Activated CD8-positive, alpha-beta T cell treated with anti-CD3 and anti-CD28 coated beads for 36 hours (primary cell): Measurements from ENCODE around the gene SYT2. TPM values are rescaled to one million over a fixed set of nuclear protein-coding genes. Genes with fewer than 3 reads are reported as not detected.
A peak's percentile ranks its signal among the peaks of the same experiment; 100 is the strongest.
"Not testable (repeated sequence)": the region's sequence is repeated elsewhere in the genome, so short reads cannot be mapped to it uniquely, and the experiment has no call there.

ENCODE experiments used
- ATAC-seq: fragments of 200-7000 bp; cut with Tn5 transposase; one replicate; pipeline ENCODE4 v1.10.0; 2021; ENCODE audit warnings: mild to moderate bottlenecking, moderate library complexity
- CTCF ChIA-PET: fragments of 350-600 bp; sonication (Branson Sonifier 250); formaldehyde crosslinking; loops from one replicate; lab custom pipeline; 2021; ENCODE audit warnings: antibody characterized with exemption; lab: Charles Lee
- POLR2A ChIA-PET: fragments of 350-600 bp; sonication (Branson Sonifier 250); formaldehyde crosslinking; loops from one replicate; lab custom pipeline; 2021; ENCODE audit warnings: antibody characterized with exemption; lab: Charles Lee
- DNase-seq: peaks from one replicate; pipeline ENCODE4 v3.0.0-alpha.2; 2020
- H3K27ac Mint-ChIP-seq: one replicate; pipeline ENCODE4 v1.8.0; 2021; ENCODE audit warnings: mild to moderate bottlenecking, mixed read lengths
- H3K27me3 Mint-ChIP-seq: one replicate; pipeline ENCODE4 v1.8.0; 2021; ENCODE audit warnings: mixed read lengths
- H3K36me3 Mint-ChIP-seq: one replicate; pipeline ENCODE4 v1.8.0; 2021; ENCODE audit warnings: low read depth, mixed read lengths
- H3K4me1 Mint-ChIP-seq: one replicate; pipeline ENCODE4 v1.8.0; 2021; ENCODE audit warnings: low read depth, mixed read lengths
- H3K4me3 Mint-ChIP-seq: one replicate; pipeline ENCODE4 v1.8.0; 2021; ENCODE audit warnings: mild to moderate bottlenecking, moderate library complexity, mixed read lengths
- H3K9me3 Mint-ChIP-seq: one replicate; pipeline ENCODE4 v1.8.0; 2021; ENCODE audit warnings: mixed read lengths
- intact Hi-C: fragments of 100-400 bp; cut with micrococcal nuclease; formaldehyde crosslinking; loops from one replicate; pipeline ENCODE4 v1.10.0; 2022
- total RNA-seq, 2 experiments: library from RNA; stranded (reverse); gene quantifications; one replicate each; pipeline ENCODE4 v1.2.3, GENCODE V29; 2021
- TF ChIP-seq, protein P1 (sequence below): fragments of 200-600 bp; IDR thresholded peaks from one replicate; pipeline ENCODE4 v1.8.0; 2022; ENCODE audit warnings: antibody characterized with exemption, mild to moderate bottlenecking

SYT2 gene
- total RNA-seq, 2 experiments from 2014 or later, result not detected

DNA sequence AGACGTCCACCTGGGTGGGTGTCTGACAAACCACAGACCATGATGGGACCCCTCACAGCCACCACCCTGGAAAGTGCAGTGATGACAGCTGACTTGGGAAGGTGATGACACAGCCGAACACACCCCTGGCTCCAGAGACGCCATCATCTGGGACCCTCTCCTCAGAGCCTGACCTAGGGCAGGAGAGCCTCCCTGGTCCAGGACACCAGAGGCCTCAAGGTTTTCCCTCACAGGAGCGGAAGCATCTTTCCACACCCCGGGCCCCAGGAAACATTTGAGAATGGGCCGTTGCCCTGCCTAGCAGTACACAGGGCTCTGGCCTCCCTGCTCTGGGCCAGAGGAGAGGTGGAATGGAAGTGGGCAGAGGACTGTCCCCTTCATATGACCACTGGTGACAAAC is 79.7 kb downstream of the SYT2 start:
- Mint-ChIP-seq H3K27me3 (peaks cover 27% of the 10 kb centered on the region), H3K36me3 (no peaks in the 10 kb centered on the region), H3K4me3 (no peak overlapping the region), H3K4me1 (peaks cover 32% of the 10 kb centered on the region), H3K27ac (no peak overlapping the region), H3K9me3 (no peaks in the 10 kb centered on the region)
- ChIA-PET POLR2A (no interaction called here), CTCF (no interaction called here)
- DNase-seq (no peak), ATAC-seq (no peak)
- intact Hi-C loops, result loop anchor here (10.0 kb wide), 1 partner anchor 406 kb away; no protein-coding TSS in a partner anchor
- TF ChIP-seq, protein P1, sequence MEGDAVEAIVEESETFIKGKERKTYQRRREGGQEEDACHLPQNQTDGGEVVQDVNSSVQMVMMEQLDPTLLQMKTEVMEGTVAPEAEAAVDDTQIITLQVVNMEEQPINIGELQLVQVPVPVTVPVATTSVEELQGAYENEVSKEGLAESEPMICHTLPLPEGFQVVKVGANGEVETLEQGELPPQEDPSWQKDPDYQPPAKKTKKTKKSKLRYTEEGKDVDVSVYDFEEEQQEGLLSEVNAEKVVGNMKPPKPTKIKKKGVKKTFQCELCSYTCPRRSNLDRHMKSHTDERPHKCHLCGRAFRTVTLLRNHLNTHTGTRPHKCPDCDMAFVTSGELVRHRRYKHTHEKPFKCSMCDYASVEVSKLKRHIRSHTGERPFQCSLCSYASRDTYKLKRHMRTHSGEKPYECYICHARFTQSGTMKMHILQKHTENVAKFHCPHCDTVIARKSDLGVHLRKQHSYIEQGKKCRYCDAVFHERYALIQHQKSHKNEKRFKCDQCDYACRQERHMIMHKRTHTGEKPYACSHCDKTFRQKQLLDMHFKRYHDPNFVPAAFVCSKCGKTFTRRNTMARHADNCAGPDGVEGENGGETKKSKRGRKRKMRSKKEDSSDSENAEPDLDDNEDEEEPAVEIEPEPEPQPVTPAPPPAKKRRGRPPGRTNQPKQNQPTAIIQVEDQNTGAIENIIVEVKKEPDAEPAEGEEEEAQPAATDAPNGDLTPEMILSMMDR, result no peak

DNA sequence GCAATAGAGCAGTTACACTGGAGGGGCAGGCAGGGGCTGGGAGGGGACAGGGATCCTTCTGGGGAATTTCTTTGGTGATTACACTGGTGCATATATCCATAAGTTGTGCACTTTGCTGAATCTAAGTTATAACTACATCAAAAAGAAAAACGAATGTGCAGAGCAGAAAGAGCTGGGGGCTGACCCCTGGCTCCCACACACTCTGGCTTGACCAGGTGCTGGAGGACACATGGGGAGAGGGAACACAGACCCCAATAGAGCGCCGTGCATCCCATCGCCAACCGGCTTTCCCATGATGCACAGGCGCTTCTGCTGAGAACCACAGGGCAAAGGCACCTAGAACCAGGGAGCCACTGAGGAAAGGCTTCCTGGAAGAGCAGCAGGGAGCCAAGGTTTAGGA is 80.2 kb downstream of the SYT2 start:
- H3K27ac Mint-ChIP-seq, H3K36me3 Mint-ChIP-seq, H3K9me3 Mint-ChIP-seq, ATAC-seq, CTCF ChIA-PET, POLR2A ChIA-PET, DNase-seq, H3K4me3 Mint-ChIP-seq: not testable (repeated sequence)
- intact Hi-C loops, result loop anchor here (10.0 kb wide), 1 partner anchor 405 kb away; no protein-coding TSS in a partner anchor
- H3K4me1 Mint-ChIP-seq, result peaks cover 32% of the 10 kb centered on the region
- peaks cover 27% of the 10 kb centered on the region for H3K27me3 Mint-ChIP-seq

DNA sequence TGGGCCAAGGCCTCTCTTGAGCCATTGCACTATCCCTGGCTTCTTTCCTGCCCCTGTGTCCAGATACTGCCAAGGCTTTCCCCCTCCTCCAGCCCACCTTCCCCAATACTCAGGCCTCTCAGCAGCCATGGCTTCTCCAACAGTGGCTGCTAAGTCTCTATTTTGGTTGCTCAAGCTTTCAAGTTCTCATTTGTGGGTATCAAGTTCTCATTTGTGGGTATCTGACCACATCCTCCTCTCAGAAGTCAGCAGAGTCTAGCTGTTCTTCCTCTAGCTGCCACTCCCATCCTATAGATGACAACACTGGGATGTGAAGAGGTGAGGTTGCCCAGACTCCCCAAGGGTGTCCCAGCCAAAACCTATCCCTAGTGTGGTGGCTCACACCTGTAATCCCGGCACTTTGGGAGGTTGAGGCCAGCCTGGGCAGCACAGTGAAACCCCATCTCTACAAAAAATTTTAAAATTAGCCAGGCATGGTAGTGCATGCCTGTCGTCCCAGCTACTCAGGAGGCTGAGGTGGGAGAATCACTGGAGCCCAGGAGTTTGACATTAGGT is 80.9 kb downstream of the SYT2 start:
- Mint-ChIP-seq H3K4me1 (peaks cover 32% of the 10 kb centered on the region), H3K27me3 (peaks cover 27% of the 10 kb centered on the region)
- intact Hi-C loops, POLR2A ChIA-PET, H3K4me3 Mint-ChIP-seq, H3K36me3 Mint-ChIP-seq, H3K9me3 Mint-ChIP-seq, H3K27ac Mint-ChIP-seq: not testable (repeated sequence)
- CTCF ChIA-PET, result interaction anchor here (2.3 kb wide), 1 partner anchor 90 kb away, joined by 6 read pairs; no protein-coding TSS in a partner anchor
- DNase-seq, result peak; percentile 28
- ATAC-seq, result peak; percentile 80

DNA sequence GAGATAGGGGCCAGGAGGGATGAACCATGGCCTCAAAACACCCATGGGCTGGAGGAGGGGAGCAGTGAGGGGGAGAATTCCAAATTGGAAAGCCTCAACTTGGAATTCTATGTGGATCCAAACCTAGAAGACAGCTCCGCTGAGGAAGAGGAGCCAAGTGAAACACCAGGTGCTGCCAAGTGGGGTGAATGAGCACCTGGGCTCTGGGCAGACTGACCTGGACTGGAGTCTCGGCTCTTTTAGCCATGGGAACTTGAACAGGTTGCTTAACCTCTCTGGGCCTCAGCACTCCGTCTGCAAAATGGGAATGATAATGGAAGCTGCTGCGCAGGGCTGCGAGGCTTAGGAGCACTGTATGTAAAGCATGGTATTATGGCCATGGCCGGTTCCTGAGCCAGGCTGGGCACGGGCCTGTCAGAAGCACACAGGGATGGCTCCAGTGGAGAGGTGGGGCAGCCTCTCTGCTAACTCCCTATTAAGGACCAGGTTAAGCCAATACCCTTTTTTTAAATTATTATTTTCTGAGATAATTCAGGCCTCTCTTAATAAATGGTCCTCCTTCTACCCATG is 81.5 kb downstream of the SYT2 start:
- ATAC-seq (no peak), DNase-seq (no peak)
- ChIA-PET POLR2A (no interaction called here), CTCF (interaction anchor here (2.3 kb wide), 1 partner anchor 91 kb away, joined by 6 read pairs; no protein-coding TSS in a partner anchor)
- TF ChIP-seq, protein P1, result no peak
- H3K27ac Mint-ChIP-seq, result no peak overlapping the region
- H3K36me3 Mint-ChIP-seq, result no peaks in the 10 kb centered on the region
- intact Hi-C loops, result no loop called here
- peaks cover 32% of the 10 kb centered on the region for H3K4me1 Mint-ChIP-seq
- H3K4me3 Mint-ChIP-seq, result no peak overlapping the region
- H3K9me3 Mint-ChIP-seq, result no peaks in the 10 kb centered on the region
- H3K27me3 Mint-ChIP-seq, result peaks cover 27% of the 10 kb centered on the region

DNA sequence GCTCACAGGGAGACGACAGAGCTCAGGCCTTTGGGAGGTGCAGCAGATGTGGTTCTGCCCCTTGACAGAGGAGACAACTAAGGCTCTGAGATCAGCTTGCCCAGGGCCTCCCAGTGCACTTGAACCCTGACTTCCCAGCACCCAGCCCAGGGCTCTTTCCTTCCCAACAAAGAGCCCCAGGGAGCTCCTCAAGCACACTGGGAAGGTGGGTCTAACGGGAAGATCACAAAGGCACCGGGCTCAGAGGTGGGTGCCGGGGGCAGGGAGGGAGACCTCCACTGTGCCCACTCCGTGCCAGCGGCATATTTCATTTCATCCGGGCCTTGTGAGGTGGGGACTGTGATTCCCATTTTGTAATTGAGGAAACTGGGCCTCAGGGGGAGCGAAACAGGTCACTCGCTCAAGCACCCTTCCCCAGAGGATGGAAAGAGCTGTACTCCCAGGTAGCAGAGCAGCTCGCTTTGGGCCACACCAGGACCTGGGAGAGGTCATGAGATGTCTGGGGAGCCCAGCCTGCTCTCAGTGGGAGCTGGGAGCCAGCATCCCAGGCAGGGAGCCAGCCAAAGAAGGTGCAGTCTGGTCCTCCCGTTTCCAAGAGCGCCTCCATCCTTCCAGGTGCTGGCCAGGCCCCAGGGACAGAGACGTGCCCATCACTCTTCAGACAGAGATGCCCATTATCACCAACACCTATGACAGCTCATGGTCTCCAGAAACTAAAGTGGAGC is 82.3 kb downstream of the SYT2 start:
- no peak for DNase-seq
- ChIA-PET CTCF (interaction anchor here (2.3 kb wide), 1 partner anchor 91 kb away, joined by 6 read pairs; no protein-coding TSS in a partner anchor), POLR2A (no interaction called here)
- Mint-ChIP-seq H3K4me1 (peaks cover 32% of the 10 kb centered on the region), H3K36me3 (no peaks in the 10 kb centered on the region), H3K9me3 (no peaks in the 10 kb centered on the region), H3K27ac (no peak overlapping the region), H3K27me3 (peaks cover 27% of the 10 kb centered on the region), H3K4me3 (no peak overlapping the region)
- ATAC-seq, result no peak
- TF ChIP-seq, protein P1, result no peak
- intact Hi-C loops, result no loop called here

DNA sequence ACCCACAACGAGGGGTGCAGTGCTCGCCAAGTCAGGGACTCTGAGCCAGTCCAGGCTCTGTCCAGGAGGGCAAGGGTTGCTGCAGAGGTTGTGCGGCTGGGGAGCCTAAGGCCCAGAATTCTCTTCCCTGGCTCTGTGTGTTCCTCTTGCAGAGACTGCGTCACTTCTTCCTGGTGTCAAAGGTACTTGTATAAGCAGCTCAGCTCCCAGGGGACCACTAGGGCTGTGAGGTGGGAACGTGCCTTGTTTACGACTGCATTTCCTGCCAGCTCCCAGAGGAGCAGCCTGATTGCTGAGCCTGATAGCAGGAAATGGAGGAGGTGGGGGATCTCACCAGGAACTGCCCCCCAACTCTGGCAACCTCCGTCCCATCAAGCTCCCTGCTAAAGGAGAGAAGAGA is 83.2 kb downstream of the SYT2 start:
- ATAC-seq, CTCF ChIA-PET, DNase-seq, H3K36me3 Mint-ChIP-seq, H3K4me3 Mint-ChIP-seq, H3K9me3 Mint-ChIP-seq, POLR2A ChIA-PET, H3K27ac Mint-ChIP-seq, intact Hi-C loops: not testable (repeated sequence)
- peaks cover 25% of the 10 kb centered on the region for H3K27me3 Mint-ChIP-seq
- peaks cover 32% of the 10 kb centered on the region for H3K4me1 Mint-ChIP-seq
